Prostate gland (tissue), 2 donors: ENCODE results near the gene RGMA.
A peak's percentile ranks its signal among the peaks of the same experiment; 100 is the strongest.

Experiments
- CTCF ChIP-seq, 4 experiments: fragments of 200-600 bp in 2 of 4; fragments of 450-650 bp in 2 of 4; sonication (generic) in 2 of 4; IDR thresholded peaks; 1 replicate in 3 of 4; 2 replicates in 1 of 4; pipeline ENCODE4 v1.5.1; 2016 to 2019; ENCODE audit warnings: antibody characterized with exemption in 4 of 4, mild to moderate bottlenecking in 2 of 4, moderate library complexity in 2 of 4
- POLR2A ChIP-seq: fragments of 450-650 bp; IDR thresholded peaks from one replicate; pipeline ENCODE4 v1.6.1; 2016; ENCODE audit warnings: antibody characterized with exemption, mild to moderate bottlenecking
- POLR2AphosphoS5 ChIP-seq: sonication (generic); formaldehyde crosslinking; IDR thresholded peaks from one replicate; pipeline ENCODE4 v1.6.1; 2017; ENCODE audit warnings: antibody characterized with exemption

GRCh38 chr15:93040288-93041158, 48.5 kb downstream of the RGMA start:
- TF ChIP-seq CTCF (IDR thresholded peaks at IDR 0.05) = no peak
- TF ChIP-seq POLR2A = no peak
- TF ChIP-seq POLR2AphosphoS5 = peak; percentile 12
